HCT116 (cell line): Measurements from ENCODE around the gene PSEN2. TPM values are rescaled to one million over a fixed set of nuclear protein-coding genes. Genes with fewer than 3 reads are reported as not detected.

Experiments
- ATAC-seq: fragments of 200-7000 bp; cut with Tn5 transposase; 2 replicates; pipeline ENCODE4 v1.9.1; 2020; ENCODE audit warnings: mild to moderate bottlenecking, moderate library complexity
- BruUV-seq: library from RNA; stranded (reverse); fragments of 400-500 nt; replicated peaks from 2 replicates; lab custom pipeline; 2021; lab: Mats Ljungman, UMichigan
- CTCF ChIA-PET: fragments of 300-600 bp; sonication (Branson Sonifier 250); formaldehyde crosslinking; loops from one replicate; lab custom pipeline; 2021; ENCODE audit warnings: antibody characterized with exemption; lab: Charles Lee
- POLR2A ChIA-PET: fragments of 300-600, 350-600 bp; sonication (Branson Sonifier 250); formaldehyde crosslinking; loops from one replicate; lab custom pipeline; 2021; ENCODE audit warnings: antibody characterized with exemption; lab: Charles Lee
- RAD21 ChIA-PET, 2 experiments: fragments of 300-600 bp; sonication (Branson Sonifier 250); formaldehyde crosslinking; loops; one replicate each; lab custom pipeline; 2023; ENCODE audit warnings: low total read pairs in 2 of 2; ENCODE audit not compliant: uncharacterized antibody in 2 of 2, unreplicated experiment in 2 of 2, low non-redundant PET in 1 of 2; lab: Charles Lee
- DNase-seq: peaks from one replicate; pipeline ENCODE4 v3.0.0-alpha.2; 2010; ENCODE audit warnings: low read depth, low spot score
- H2AFZ ChIP-seq: fragments of 200-600 bp; shearing (Covaris generic), sonication (generic); 2 replicates; pipeline ENCODE4 v1.6.1; 2017; ENCODE audit warnings: low read depth, mixed run types, mixed read lengths, antibody characterized with exemption, low read length; ENCODE audit not compliant: poor library complexity, severe bottlenecking
- H3K27ac ChIP-seq: 2 replicates; pipeline ENCODE4 v1.5.1; 2012; ENCODE audit warnings: low read depth, low read length
- H3K27me3 ChIP-seq: fragments of 200-600 bp; sonication (generic); 2 replicates; pipeline ENCODE4 v1.6.1; 2016; ENCODE audit warnings: mixed run types, low read length, mixed read lengths; ENCODE audit not compliant: insufficient read depth
- H3K36me3 ChIP-seq, 2 experiments: fragments of 200-500 bp in 1 of 2; fragments of 200-600 bp in 1 of 2; sonication (Bioruptor generic) in 1 of 2; sonication (generic) in 1 of 2; 2 replicates each; pipeline versions ENCODE4 v1.5.1 to v1.6.1; 2014 to 2016; ENCODE audit warnings: low read length in 2 of 2, inconsistent platforms in 1 of 2, mixed read lengths in 1 of 2, mixed run types in 1 of 2; ENCODE audit not compliant: insufficient read depth in 2 of 2, control insufficient read depth in 1 of 2
- H3K4me1 ChIP-seq, 2 experiments: fragments of 200-600 bp in 1 of 2; sonication (generic) in 1 of 2; 2 replicates each; pipeline versions ENCODE4 v1.5.1 to v1.6.1; 2012 to 2017; ENCODE audit warnings: low read length in 2 of 2, inconsistent platforms in 1 of 2, mild to moderate bottlenecking in 1 of 2, mixed read lengths in 1 of 2, mixed run types in 1 of 2, moderate library complexity in 1 of 2; ENCODE audit not compliant: insufficient read depth in 2 of 2, control insufficient read depth in 1 of 2
- H3K4me2 ChIP-seq: fragments of 200-600 bp; sonication (generic); 2 replicates; pipeline ENCODE4 v1.6.1; 2017; ENCODE audit warnings: mixed run types, low read length, mixed read lengths
- H3K4me3 ChIP-seq, 2 experiments: fragments of 200-600 bp in 1 of 2; sonication (generic) in 1 of 2; replicated peaks in 1 of 2; 2 replicates each; pipeline ENCODE4 v1.5.1; 2011 to 2016; ENCODE audit warnings: low read length in 2 of 2, control low read depth in 1 of 2, low read depth in 1 of 2, mild to moderate bottlenecking in 1 of 2, mixed read lengths in 1 of 2, mixed run types in 1 of 2
- H3K79me2 ChIP-seq: fragments of 200-600 bp; sonication (generic); 2 replicates; pipeline ENCODE4 v1.6.1; 2017; ENCODE audit warnings: mild to moderate bottlenecking, mixed run types, low read length, moderate library complexity, mixed read lengths; ENCODE audit not compliant: insufficient read depth
- H3K9ac ChIP-seq: fragments of 200-600 bp; sonication (generic); 2 replicates; pipeline ENCODE4 v1.6.1; 2016; ENCODE audit warnings: low read length, mixed read lengths
- H3K9me2 ChIP-seq: fragments of 200-600 bp; sonication (generic), shearing (Covaris generic); 2 replicates; pipeline ENCODE4 v1.6.1; 2017; ENCODE audit warnings: mixed run types, mild to moderate bottlenecking, moderate library complexity; ENCODE audit not compliant: insufficient read depth
- H3K9me3 ChIP-seq, 2 experiments: fragments of 200-500 bp in 1 of 2; fragments of 200-600 bp in 1 of 2; sonication (Bioruptor generic) in 1 of 2; sonication (generic) in 1 of 2; 2 replicates each; pipeline ENCODE4 v1.6.1; 2014 to 2017; ENCODE audit warnings: low read length in 2 of 2, mixed read lengths in 2 of 2, inconsistent platforms in 1 of 2, low read depth in 1 of 2, mild to moderate bottlenecking in 1 of 2, mixed run types in 1 of 2, moderate library complexity in 1 of 2; ENCODE audit not compliant: control insufficient read depth in 1 of 2, insufficient read depth in 1 of 2
- H4K20me1 ChIP-seq: fragments of 200-600 bp; sonication (generic), shearing (Covaris generic); 2 replicates; pipeline ENCODE4 v1.6.1; 2017; ENCODE audit warnings: mixed run types, mild to moderate bottlenecking, moderate library complexity; ENCODE audit not compliant: insufficient read depth
- ATF3 ChIP-seq: IDR thresholded peaks from 2 replicates; pipeline ENCODE4 v1.6.1; 2012
- CBX3 ChIP-seq: IDR thresholded peaks from 2 replicates; pipeline ENCODE4 v1.6.1; 2012; ENCODE audit warnings: low read depth
- CEBPB ChIP-seq: IDR thresholded peaks from 2 replicates; pipeline ENCODE4 v1.6.1; 2012; ENCODE audit warnings: low read depth
- CTCF ChIP-seq, 3 experiments: fragments of 200-600 bp in 1 of 3; sonication (generic) in 1 of 3; IDR thresholded peaks in 2 of 3; conservative IDR thresholded peaks in 1 of 3; 2 replicates each; pipeline ENCODE4 v1.5.1; 2012 to 2017; ENCODE audit warnings: low read depth in 2 of 3, low read length in 2 of 3, antibody characterized with exemption in 1 of 3, borderline replicate concordance in 1 of 3, control low read depth in 1 of 3, mild to moderate bottlenecking in 1 of 3, mixed read lengths in 1 of 3, mixed run types in 1 of 3, moderate library complexity in 1 of 3; ENCODE audit not compliant: insufficient read depth in 1 of 3
- EGR1 ChIP-seq: IDR thresholded peaks from 2 replicates; pipeline ENCODE4 v1.6.1; 2012; ENCODE audit warnings: low read depth
- ELF1 ChIP-seq: IDR thresholded peaks from 2 replicates; pipeline ENCODE4 v1.6.1; 2012; ENCODE audit warnings: low read depth, borderline replicate concordance
- EZH2 ChIP-seq: fragments of 200-600 bp; sonication (generic); IDR thresholded peaks from 2 replicates; pipeline ENCODE4 v1.6.1; 2017; ENCODE audit warnings: antibody characterized with exemption, mixed run types
- FOSL1 ChIP-seq: IDR thresholded peaks from 2 replicates; pipeline ENCODE4 v1.6.1; 2012; ENCODE audit warnings: low read depth
- MAX ChIP-seq: IDR thresholded peaks from 2 replicates; pipeline ENCODE4 v1.6.1; 2012
- POLR2A ChIP-seq: IDR thresholded peaks from 2 replicates; pipeline ENCODE4 v1.7.0; 2011; ENCODE audit warnings: borderline replicate concordance; ENCODE audit not compliant: insufficient read depth, insufficient read length; ENCODE audit errors: extremely low read depth
- RAD21 ChIP-seq: IDR thresholded peaks from 2 replicates; pipeline ENCODE4 v1.6.1; 2012; ENCODE audit warnings: low read depth, mild to moderate bottlenecking
- REST ChIP-seq: IDR thresholded peaks from 2 replicates; pipeline ENCODE4 v1.6.1; 2012; ENCODE audit warnings: low read depth
- SRF ChIP-seq: IDR thresholded peaks from 2 replicates; pipeline ENCODE4 v1.6.1; 2012; ENCODE audit warnings: low read depth
- TCF7L2 ChIP-seq: IDR thresholded peaks from 2 replicates; pipeline ENCODE4 v1.7.0; 2011; ENCODE audit warnings: borderline replicate concordance, inconsistent platforms; ENCODE audit not compliant: insufficient read depth, insufficient read length; ENCODE audit errors: extremely low read depth
- YY1 ChIP-seq: IDR thresholded peaks from 2 replicates; pipeline ENCODE4 v1.6.1; 2011; ENCODE audit warnings: low read length, low read depth, moderate library complexity, mild to moderate bottlenecking; ENCODE audit not compliant: insufficient replicate concordance; ENCODE audit errors: extremely low read depth
- ZBTB33 ChIP-seq: IDR thresholded peaks from 2 replicates; pipeline ENCODE4 v1.6.1; 2011; ENCODE audit warnings: mild to moderate bottlenecking, low read length, moderate library complexity; ENCODE audit not compliant: insufficient replicate concordance; ENCODE audit errors: extremely low read depth
- ZFX ChIP-seq: fragments of 450-650 bp; IDR thresholded peaks from 2 replicates; pipeline ENCODE4 v1.6.1; 2017
- intact Hi-C: fragments of 100-400 bp; cut with micrococcal nuclease; formaldehyde crosslinking; loops from 2 replicates; pipeline ENCODE4 v1.10.0; 2022
- total RNA-seq: library from RNA; stranded (reverse); gene quantifications from one replicate; pipeline ENCODE4 v1.2.1, GENCODE V29; 2021; ENCODE audit not compliant: unreplicated experiment

The PSEN2 gene
- total RNA-seq, 1 experiment from 2014 or later, result 28.5 TPM

- ATAC-seq (no peak), DNase-seq (no peak)
- TF ChIP-seq CTCF (IDR thresholded peaks at IDR 0.05 in 2 of 3, conservative IDR thresholded peaks at IDR 0.05 in 1 of 3; ENCODE audit: borderline replicate concordance in 1 of 3, insufficient read depth in 1 of 3, low read depth in 2 of 3, low read length in 2 of 3) (no peak), ZFX (no peak), TCF7L2 (no peak), ZBTB33 (no peak), RAD21 (no peak), REST (no peak), CEBPB (no peak), SRF (no peak), MAX (no peak), POLR2A (no peak), EGR1 (no peak), CBX3 (no peak), ATF3 (no peak), ELF1 (no peak), YY1 (no peak), EZH2 (no peak), FOSL1 (no peak)
- no peaks in the 10 kb centered on the region for H3K9me3 ChIP-seq
- no peaks in the 10 kb centered on the region for H3K9me2 ChIP-seq
- H2AFZ ChIP-seq, result no peak overlapping the region
- no peak overlapping the region for H3K9ac ChIP-seq
- H3K4me2 ChIP-seq, result no peak overlapping the region
- H3K4me3 ChIP-seq, result no peak overlapping the region
- no peaks in the 10 kb centered on the region for H3K27me3 ChIP-seq
- no peak overlapping the region for H3K27ac ChIP-seq
- intact Hi-C loops, result no loop called here
- no peaks in the 10 kb centered on the region for H3K79me2 ChIP-seq
- peaks cover 9 to 18% of the 10 kb centered on the region in 2 experiments; a peak in 3 of 4 replicates for H3K36me3 ChIP-seq
- H4K20me1 ChIP-seq, result no peaks in the 10 kb centered on the region
- BruUV-seq, result no TSS peak
- CTCF ChIA-PET, result no interaction called here
- H3K4me1 ChIP-seq, result peaks cover 0 to 9% of the 10 kb centered on the region in 2 experiments; a peak in 2 of 4 replicates
- POLR2A ChIA-PET, result no interaction called here
- RAD21 ChIA-PET, result no interaction called here
These were observed 12.4 kb downstream of the PSEN2 start for GRCh38 chr1:226882631-226883409.
